Activated CD4-positive, alpha-beta T cell treated with anti-CD3 and anti-CD28 coated beads for 24 hours (primary cell): Measurements from ENCODE around the gene SCLY.
"Not testable (repeated sequence)": the region's sequence is repeated elsewhere in the genome, so short reads cannot be mapped to it uniquely, and the experiment has no call there.

Experiments
- DNase-seq, 2 donors: peaks; one replicate each; pipeline ENCODE4 v3.0.0-alpha.2; 2020; ENCODE audit warnings: low read depth in 2 of 2

The SCLY gene

DNA sequence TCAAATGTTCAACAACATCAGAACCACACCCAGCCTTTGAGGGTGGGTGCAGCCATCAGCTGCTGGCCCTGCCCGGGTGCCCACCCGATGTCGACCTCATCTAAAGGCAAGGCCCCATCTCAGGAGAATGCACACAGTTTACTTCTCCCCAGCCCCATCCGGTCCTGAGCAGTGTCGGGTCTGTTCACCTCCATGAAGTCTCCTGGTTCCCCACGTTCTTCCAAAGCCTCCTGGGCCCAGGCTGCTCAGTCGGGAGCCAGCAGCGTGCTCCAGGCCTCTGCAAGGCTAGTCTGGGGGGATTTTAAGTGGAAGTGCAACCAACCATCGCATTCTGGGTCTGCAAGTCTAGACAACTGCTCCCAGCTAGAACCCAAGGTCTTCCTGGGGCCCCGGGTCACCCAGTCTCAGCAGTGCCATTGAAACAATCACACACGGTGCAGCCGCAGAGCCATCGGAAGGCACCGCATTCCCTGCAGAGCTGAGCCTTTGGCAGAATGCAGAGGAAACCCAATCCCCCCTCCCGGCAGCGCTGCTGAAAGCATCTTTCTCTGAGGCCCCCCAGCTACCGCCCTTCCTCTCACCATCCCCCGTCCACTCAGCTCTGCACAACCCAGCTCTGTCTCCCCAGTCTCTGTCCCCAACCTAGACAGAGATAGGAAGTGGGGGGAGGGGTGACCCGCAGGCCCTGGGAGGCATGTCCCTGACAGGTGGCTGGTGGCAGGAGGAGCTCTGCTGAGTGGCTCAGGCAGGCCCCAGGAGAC, 47.8 kb downstream of the SCLY start:
- DNase-seq, result no peak

- no peak for DNase-seq
These were observed 52.8 kb downstream of the SCLY start for GRCh38 chr2:238113611-238114010.

GRCh38 chr2:238114331-238114841, 53.6 kb downstream of the SCLY start:
- no peak for DNase-seq

DNA sequence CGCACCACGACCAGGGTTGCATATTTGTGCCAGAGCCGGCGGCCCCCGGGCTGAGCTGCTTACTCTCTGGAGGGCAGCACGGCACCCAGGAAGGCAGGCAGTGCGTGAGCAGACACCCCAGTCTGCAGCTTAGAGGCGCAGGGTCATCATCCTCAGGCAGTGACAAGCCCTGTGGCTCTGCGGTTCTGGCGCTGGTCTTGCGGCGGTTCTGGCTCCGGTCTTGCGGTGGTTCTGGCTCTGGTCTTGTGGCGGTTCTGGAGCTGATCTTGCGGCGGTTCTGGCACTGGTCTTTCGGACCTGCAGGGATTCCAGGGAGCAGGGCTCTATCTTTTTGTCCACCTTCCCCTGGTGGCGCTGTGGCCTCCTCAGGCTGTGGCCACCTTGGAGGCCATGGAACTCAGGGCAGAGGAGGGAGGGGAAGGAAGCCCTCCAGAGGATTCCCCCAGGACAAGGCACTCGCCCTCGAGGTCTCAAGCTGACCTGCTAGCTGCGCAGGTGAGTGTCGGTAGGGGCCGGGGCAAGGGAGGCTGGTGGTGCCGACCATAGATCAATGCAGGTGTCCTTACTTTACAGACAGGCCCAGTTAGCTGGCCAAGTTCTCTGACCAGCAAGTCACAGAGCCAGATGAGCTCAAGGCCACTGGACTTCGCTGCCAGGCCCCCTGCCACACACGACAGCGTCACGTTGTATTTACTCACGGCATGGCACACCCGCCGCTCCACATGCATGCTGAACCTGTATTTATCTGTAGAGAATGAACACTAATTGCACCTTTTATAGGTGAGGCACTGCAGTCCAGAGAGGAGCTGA, 54.3 kb downstream of the SCLY start:
- no peak for DNase-seq

GRCh38 chr2:238115709-238116108, 54.9 kb downstream of the SCLY start:
- not testable (repeated sequence) for DNase-seq

DNA sequence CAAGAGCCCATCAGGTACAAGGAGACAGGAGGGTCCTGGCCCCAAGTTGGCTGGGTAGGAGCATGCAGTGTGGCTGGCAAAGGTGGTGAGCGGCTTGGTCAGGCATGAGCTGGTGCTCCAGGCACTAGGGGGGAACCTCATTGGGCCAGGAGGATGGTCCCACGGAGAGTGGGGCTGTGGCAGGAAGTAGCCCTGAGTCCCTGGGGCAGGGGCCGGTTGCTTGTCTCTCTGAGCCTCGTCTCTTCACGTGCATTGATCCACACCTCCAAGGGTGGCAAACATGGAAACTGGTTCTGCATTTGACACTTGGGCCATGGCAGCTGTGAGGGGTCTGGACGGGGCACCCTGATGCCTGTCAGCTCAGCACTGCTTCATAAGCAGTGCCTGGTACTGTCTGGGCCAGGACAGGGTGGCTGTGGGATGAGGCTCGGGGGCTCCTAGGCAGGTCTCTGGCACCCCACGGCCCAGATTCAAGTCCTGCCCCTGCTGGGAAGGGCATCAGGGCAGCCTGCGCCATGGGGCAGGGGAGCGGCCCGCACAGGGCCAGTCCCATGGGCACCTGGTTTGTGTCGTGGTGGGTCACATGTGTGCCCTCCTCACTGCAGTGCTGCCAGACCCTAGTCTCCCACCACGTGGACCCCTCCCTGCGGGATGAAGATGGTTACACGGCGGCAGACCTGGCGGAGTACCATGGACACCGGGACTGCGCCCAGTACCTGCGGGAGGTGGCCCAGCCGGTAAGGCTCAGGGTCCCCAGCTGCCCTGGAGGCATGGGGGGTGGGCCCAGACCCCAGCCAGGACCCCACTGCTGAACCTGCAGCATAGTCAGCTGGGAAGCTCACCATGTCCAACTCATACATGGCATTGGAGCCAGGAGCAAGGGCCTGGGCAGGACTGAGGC, 55.7 kb downstream of the SCLY start:
- no peak for DNase-seq

DNA sequence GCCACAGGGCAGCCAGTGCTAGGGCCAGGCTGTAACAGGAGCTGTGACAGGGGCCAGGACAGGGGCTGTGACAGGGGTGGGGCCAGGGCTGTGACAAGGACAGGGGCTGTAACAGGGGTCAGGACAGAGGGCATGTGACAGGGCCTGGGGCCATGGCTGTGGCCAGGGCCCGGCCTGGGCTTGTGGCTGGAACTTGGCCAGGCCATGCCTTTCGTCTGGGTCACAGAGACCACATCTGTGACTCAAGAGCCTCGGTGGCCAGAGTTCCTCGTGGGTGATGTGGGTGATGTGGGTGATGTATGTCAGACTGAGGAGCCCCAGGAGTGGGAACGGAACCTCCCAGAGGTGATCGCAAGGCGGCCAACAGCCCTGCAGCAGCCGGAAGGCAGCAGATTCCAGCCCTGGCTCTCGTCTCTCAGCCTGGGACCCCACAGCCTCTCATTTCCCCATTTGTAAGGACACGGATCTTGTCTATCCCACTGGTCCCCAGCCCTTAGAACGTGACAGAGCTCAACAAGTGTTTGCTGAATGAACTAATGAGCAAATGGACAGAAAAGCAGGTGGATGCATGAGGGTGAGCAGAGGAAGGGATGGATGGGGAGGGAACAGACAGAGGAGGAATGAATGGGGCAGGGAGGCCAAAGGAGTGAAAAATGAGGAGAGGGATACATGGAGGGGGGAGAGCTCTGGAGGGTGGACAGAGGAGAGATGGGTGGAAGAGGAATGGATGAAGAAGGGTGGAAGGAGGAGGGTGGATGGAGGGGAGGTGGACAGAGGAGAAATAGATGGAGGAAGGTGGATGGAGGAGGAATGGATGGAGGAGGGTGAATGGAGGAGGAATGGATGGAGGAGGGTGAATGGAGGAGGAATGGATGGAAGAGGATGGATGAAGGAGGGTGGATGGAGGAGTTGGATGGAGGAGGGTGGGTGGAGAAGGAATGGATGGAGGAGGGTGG, 56.7 kb downstream of the SCLY start:
- DNase-seq, result no peak

- no peak for DNase-seq
These were observed 59.1 kb downstream of the SCLY start for GRCh38 chr2:238119756-238120462.

DNA sequence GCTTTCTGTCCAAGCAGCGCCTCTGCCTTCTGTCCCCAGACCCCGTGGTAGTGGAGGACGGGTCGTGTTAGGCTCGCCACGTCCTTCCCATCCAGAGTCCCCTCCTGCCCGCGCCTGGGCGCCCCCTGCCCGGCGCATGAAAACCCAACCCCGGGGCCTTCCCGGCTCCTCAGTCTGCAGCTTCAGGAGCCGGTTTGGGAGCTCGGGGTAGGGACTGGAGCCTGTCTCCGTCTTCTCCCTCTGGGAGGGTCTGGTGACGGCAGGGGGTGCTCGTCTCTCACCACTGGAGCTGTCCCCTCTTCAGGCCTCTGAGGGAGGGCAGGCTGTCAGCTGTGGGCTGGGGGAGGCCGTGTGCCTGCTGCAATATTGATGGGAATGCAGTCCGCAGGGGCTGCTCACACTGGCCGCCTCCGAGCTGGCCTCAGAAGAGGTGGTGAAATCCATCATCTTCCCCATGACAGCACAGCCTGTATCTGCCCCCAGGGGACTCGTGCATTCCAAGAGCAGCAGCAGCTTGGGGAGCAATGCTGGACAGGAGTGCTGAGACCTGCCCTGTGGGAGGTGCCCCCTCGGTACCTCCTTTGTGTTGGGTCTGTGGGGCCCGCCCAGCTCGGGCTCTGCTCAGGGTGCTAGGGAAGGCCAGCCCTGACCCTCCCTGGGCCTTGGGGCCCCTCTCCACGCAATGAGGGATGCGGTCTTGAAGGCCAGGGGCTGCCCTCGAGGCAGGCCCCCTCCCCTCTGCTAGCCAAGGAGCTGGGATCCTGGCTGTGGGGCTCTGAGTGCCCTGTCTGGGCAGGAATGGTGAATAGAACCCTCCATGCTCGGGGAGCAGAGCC, 59.9 kb downstream of the SCLY start:
- DNase-seq, result no peak

DNA sequence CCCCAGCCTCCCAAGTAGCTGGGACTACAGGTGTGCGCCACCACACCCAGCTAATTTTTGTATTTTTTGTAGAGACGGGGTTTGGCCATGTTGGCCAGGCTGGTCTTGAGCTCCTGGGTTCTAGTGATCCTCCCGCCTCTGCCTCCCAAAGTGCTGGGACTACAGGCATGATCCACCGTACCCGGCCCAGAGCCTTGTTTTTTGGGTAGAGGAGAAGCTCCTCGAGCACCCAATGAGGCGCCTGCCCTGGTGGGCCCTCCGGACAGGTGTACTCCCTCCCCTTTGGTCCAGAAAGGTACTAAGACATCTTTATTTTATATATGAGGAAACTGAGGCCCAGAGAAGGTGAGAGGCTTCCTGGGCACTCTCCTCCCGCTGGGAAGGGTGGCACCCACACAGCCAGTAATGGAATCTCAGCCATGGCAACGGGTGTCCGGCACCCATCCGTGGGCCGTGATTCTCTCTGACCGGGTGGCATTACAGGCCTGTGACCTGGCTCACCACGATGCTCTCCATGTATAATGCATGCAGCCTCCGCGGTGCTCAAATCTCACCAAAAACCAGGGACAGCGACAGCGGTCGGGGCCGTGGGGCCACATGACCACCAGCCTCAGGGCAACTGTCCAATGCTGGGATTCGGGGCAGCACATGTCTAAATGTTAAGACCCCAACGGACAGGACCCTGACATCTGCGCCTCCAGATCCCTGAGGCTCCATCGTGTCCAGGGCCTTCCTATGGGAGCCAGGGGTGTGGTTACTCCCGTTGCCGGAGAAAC, 60.9 kb downstream of the SCLY start:
- no peak for DNase-seq

DNA sequence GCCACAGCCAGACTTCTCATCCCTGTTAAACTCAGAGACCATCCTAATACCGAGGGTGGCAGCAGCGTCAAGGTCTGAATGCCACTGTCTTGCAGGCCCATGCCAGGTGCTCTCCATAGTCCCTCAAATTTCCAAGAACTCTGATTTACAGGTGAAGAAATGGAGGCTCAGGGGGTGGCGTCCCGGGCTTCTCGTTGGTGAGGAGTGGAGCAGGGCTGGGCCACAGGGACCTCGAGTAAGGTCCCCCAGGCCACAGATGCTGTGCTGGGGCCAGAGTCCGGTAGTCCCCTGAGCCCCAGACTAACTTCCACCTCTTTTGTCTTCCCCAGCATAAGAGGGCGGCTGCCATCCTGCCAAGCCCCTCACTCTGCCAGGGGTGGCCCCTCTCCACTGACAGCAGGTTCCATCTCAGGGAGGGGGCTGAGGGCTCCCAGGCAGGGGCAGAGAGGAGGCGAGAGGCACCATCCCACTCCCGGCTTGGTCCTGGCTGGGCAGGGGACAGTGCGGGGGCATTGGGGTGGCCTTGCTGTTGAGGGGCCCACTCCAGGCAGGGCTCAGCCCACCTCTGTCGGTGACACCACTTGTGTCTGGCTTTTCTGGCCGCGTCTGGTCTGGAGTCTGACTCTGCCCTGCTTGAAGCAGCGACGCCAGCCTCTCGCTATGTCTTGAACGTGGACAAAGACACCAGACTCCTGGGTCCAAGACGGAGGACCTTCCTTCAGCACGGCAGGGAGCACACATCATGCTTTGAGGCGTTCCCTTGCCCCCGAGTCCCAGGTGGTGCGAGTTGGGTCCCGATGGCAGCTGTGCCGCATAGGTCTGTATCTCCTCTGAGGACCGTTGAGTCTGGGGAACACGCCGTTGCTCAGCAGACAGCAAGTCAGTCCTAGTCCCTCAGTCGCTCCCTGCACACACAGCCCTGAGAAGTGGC, 61.8 kb downstream of the SCLY start:
- DNase-seq, result no peak

DNA sequence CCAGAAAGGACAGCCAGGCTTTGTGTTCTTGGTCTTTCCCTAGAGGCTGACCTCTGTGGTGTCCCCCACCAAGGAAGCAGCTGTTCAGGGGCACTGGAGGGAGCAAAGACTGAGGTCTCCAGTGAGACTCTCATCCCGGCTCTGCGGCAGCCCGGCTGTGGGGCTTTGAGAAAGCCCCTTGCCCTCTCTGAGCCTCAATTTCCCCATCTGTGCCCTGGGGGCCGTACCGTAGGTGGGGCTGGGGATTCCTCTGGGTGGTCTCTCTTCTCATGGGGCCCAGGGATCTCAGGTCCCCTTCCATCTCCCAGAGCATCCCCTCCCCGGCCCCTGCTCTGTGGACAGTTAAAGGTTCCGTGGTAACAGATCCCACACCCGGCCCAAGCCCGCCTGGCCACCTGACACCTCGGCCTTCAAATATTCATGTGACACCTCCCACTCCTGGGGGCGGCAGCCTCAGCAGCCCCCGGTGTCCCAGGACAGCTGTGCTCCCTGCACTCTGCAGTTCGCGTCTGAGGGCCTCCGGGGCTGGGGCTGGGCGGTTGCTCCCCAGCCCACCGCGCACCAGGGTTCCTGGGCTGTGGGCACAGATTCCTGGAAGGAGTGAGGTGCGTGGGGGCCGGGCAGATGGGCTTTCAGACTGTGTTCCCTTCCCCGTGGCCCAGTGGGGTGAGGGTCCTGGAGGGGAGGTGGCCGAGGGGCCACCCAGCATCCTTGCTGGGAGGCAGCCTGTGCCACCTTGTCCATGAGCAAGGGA, 62.6 kb downstream of the SCLY start:
- no peak for DNase-seq

DNA sequence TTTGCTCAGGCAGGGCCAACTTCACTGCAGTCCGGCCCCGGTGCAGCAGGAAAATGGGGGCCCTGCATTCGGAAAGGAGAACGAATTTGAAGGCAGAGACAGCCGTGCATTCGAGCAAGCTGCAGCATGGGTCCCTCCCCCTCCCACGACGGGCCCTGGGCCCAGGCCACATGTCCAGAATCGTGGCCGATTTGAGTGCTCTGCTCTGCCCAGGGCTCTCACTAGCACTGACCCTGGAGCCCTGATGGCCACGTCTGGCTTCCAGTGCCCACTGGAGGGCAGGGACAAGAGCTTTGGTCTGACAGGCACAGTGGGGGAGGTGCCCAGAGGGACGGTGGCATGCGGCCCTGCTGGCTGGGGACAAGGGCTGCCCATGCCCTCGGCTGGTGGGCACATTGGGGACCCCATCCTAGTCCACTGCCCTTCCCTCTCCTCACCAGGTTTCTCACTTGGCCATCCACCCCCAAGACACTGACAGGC, 63.2 kb downstream of the SCLY start:
- DNase-seq, result no peak

DNA sequence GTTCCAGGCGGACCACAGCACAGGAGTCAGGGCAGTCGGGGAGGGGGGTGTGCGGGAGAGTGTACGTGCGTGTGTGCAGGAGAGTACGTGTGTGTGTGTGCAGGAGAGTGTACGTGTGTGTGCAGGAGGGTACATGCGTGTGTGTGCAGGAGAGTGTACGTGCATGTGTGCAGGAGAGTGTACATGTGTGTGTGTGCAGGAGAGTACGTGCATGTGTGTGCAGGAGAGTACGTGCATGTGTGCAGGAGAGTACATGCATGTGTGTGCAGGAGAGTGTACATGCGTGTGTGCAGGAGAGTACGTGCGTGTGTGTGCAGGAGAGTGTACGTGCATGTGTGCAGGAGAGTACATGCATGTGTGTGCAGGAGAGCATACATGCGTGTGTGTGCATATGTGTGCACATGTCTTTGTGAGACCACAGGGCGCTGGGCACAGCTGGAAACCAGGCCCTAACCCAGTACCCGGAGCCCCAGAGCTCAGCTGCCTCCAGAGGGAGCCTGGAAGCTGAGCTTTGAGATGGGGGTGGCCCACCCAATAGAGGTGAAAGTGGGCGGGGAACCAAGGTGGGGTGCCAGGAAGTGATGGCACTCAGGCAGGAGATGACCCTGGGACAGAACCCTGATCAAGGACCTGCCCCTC, 63.8 kb downstream of the SCLY start:
- no peak for DNase-seq

GRCh38 chr2:238125127-238125885, 64.5 kb downstream of the SCLY start:
- DNase-seq, result no peak
